PC-3 (cell line): ENCODE measurements around the gene PCAT7. TPM values are rescaled to one million over a fixed set of nuclear protein-coding genes. Genes with fewer than 3 reads are reported as not detected.

Source experiments
- ATAC-seq: fragments of 200-7000 bp; cut with Tn5 transposase; 2 replicates; pipeline ENCODE4 v1.9.1; 2020; ENCODE audit warnings: mild to moderate bottlenecking, moderate library complexity
- BruUV-seq: library from RNA; stranded (reverse); fragments of 400-500 nt; replicated peaks from 2 replicates; lab custom pipeline; 2021; lab: Mats Ljungman, UMichigan
- CTCF ChIA-PET: fragments of 300-600 bp; sonication (Branson Sonifier 250); formaldehyde crosslinking; loops from one replicate; lab custom pipeline; 2022; ENCODE audit warnings: antibody characterized with exemption; lab: Charles Lee
- POLR2A ChIA-PET: fragments of 300-600 bp; sonication (Branson Sonifier 250); formaldehyde crosslinking; loops from one replicate; lab custom pipeline; 2022; ENCODE audit warnings: antibody characterized with exemption; ENCODE audit not compliant: unreplicated experiment; lab: Charles Lee
- DNase-seq: peaks from one replicate; pipeline ENCODE4 v3.0.0-alpha.2; 2015
- H2AFZ ChIP-seq: fragments of 300-600 bp; sonication (generic); 2 replicates; pipeline ENCODE4 v1.6.0; 2016; ENCODE audit warnings: antibody characterized with exemption, low read length
- H3F3A ChIP-seq: fragments of 300-600 bp; sonication (generic); one replicate; pipeline ENCODE4 v1.6.0; 2017; ENCODE audit warnings: antibody characterized with exemption, low read length, control low read depth, mild to moderate bottlenecking; ENCODE audit not compliant: unreplicated experiment
- H3K27ac ChIP-seq: fragments of 300-600 bp; sonication (generic); 2 replicates; pipeline ENCODE4 v1.5.1; 2016; ENCODE audit warnings: mild to moderate bottlenecking, low read length
- H3K27me3 ChIP-seq: fragments of 300-600 bp; sonication (generic); 2 replicates; pipeline ENCODE4 v1.6.1; 2016; ENCODE audit warnings: low read length, mixed read lengths
- H3K36me3 ChIP-seq: fragments of 300-600 bp; sonication (generic); 2 replicates; pipeline ENCODE4 v1.6.1; 2016; ENCODE audit warnings: low read depth, mixed run types, low read length, mixed read lengths
- H3K4me1 ChIP-seq: fragments of 300-600 bp; sonication (generic); 2 replicates; pipeline ENCODE4 v1.5.1; 2016; ENCODE audit warnings: low read length; ENCODE audit not compliant: insufficient read depth
- H3K4me2 ChIP-seq: fragments of 300-600 bp; sonication (generic); 2 replicates; pipeline ENCODE4 v1.6.0; 2016; ENCODE audit warnings: low read length
- H3K4me3 ChIP-seq: fragments of 300-600 bp; sonication (generic); 2 replicates; pipeline ENCODE4 v1.5.1; 2016; ENCODE audit warnings: mild to moderate bottlenecking, low read length, mixed read lengths
- H3K79me2 ChIP-seq: fragments of 300-600 bp; sonication (generic); 2 replicates; pipeline ENCODE4 v1.6.1; 2017; ENCODE audit warnings: low read length, mixed read lengths
- H3K9ac ChIP-seq: fragments of 300-600 bp; sonication (generic); 2 replicates; pipeline ENCODE4 v1.6.0; 2016; ENCODE audit warnings: mild to moderate bottlenecking, low read length
- H3K9me2 ChIP-seq: fragments of 300-600 bp; sonication (generic); replicated peaks from 2 replicates; pipeline ENCODE4 v1.6.1; 2016; ENCODE audit warnings: mixed run types, low read length, mixed read lengths
- H3K9me3 ChIP-seq: fragments of 300-600 bp; sonication (generic); 2 replicates; pipeline ENCODE4 v1.6.1; 2016; ENCODE audit warnings: low read length, mixed read lengths
- H4K20me1 ChIP-seq: fragments of 300-600 bp; sonication (generic); 2 replicates; pipeline ENCODE4 v1.6.1; 2016; ENCODE audit warnings: low read length, mixed read lengths
- CTCF ChIP-seq: fragments of 300-600 bp; sonication (generic); conservative IDR thresholded peaks from 2 replicates; pipeline ENCODE4 v1.5.1; 2017; ENCODE audit warnings: antibody characterized with exemption, low read depth, mild to moderate bottlenecking, low read length
- EZH2 ChIP-seq: fragments of 300-600 bp; sonication (generic); IDR thresholded peaks from one replicate; pipeline ENCODE4 v1.6.1; 2017; ENCODE audit warnings: antibody characterized with exemption, mild to moderate bottlenecking, low read length; ENCODE audit not compliant: unreplicated experiment
- EZH2phosphoT487 ChIP-seq: fragments of 300-600 bp; sonication (generic); IDR thresholded peaks from 2 replicates; pipeline ENCODE4 v1.6.1; 2018; ENCODE audit warnings: mild to moderate bottlenecking, antibody characterized with exemption, low read length, borderline replicate concordance
- intact Hi-C: fragments of 100-400 bp; cut with micrococcal nuclease; formaldehyde crosslinking; loops from 2 replicates; pipeline ENCODE4 v1.9.0; 2023
- total RNA-seq: library from RNA; depleted of rRNA; stranded (reverse); fragments of >200 nt; gene quantifications from 2 replicates; pipeline ENCODE4 v1.2.3, GENCODE V29; 2014

Gene PCAT7
- total RNA-seq, 1 experiment from 2014 or later, result 1.9 TPM

DNA sequence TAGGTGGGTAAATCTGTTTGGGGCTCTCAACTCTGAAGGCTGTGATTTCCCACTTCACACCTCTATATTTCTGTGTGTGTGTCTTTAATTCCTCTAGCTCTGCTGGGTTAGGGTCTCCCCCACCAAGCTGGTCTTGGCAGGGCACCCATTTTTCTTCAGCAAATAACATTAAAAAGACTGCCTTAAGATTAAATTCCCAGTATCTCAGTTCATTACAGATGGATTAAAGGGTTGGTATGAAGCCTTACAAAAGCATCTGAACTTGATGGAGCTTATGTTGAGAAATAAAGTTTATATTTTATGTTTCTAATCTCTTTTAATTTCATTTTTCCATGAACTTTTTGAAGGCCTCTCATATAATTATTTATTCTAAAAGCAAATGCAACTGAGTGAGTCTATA is 11.7 kb downstream of the PCAT7 start:
- ATAC-seq, result no peak
- intact Hi-C loops, result no loop called here
- CTCF ChIA-PET, result no interaction called here

GRCh38 chr9:94567271-94567670 is 12.4 kb downstream of the PCAT7 start:
- ChIA-PET POLR2A (no interaction called here), CTCF (no interaction called here)
- no peaks in the 10 kb centered on the region for H3K9me3 ChIP-seq
- TF ChIP-seq EZH2, result no peak
- no peak for TF ChIP-seq EZH2phosphoT487
- TF ChIP-seq CTCF, result no peak
- no peak overlapping the region for H3K27ac ChIP-seq
- H3K4me1 ChIP-seq, result no peaks in the 10 kb centered on the region
- H3K36me3 ChIP-seq, result no peaks in the 10 kb centered on the region
- H3K4me2 ChIP-seq, result no peak overlapping the region
- no peaks in the 10 kb centered on the region for H3F3A ChIP-seq
- no peak overlapping the region for H3K4me3 ChIP-seq
- intact Hi-C loops, result no loop called here
- H3K27me3 ChIP-seq, result no peaks in the 10 kb centered on the region
- H3K9ac ChIP-seq, result no peak overlapping the region
- no peaks in the 10 kb centered on the region for H3K79me2 ChIP-seq
- BruUV-seq, result no TSS peak
- no peak for ATAC-seq
- no peaks in the 10 kb centered on the region for H3K9me2 ChIP-seq
- DNase-seq, result no peak
- no peaks in the 10 kb centered on the region for H4K20me1 ChIP-seq
- H2AFZ ChIP-seq, result no peak overlapping the region

More for the DNA sequence above, 11.7 kb downstream of the PCAT7 start:
- POLR2A ChIA-PET, result no interaction called here
- H3K9me3 ChIP-seq, result no peaks in the 10 kb centered on the region
- no peaks in the 10 kb centered on the region for H3K36me3 ChIP-seq
- H3K27me3 ChIP-seq, result no peaks in the 10 kb centered on the region
- H3F3A ChIP-seq, result no peaks in the 10 kb centered on the region
- no peak for TF ChIP-seq EZH2
- TF ChIP-seq CTCF, result no peak
- no peak for TF ChIP-seq EZH2phosphoT487
- no peak for DNase-seq
- no peaks in the 10 kb centered on the region for H3K4me1 ChIP-seq
- no TSS peak for BruUV-seq
- no peak overlapping the region for H3K4me3 ChIP-seq
- no peak overlapping the region for H2AFZ ChIP-seq
- no peak overlapping the region for H3K27ac ChIP-seq
- H3K9ac ChIP-seq, result no peak overlapping the region
- H3K9me2 ChIP-seq, result no peaks in the 10 kb centered on the region
- H4K20me1 ChIP-seq, result no peaks in the 10 kb centered on the region
- no peak overlapping the region for H3K4me2 ChIP-seq
- H3K79me2 ChIP-seq, result no peaks in the 10 kb centered on the region

DNA sequence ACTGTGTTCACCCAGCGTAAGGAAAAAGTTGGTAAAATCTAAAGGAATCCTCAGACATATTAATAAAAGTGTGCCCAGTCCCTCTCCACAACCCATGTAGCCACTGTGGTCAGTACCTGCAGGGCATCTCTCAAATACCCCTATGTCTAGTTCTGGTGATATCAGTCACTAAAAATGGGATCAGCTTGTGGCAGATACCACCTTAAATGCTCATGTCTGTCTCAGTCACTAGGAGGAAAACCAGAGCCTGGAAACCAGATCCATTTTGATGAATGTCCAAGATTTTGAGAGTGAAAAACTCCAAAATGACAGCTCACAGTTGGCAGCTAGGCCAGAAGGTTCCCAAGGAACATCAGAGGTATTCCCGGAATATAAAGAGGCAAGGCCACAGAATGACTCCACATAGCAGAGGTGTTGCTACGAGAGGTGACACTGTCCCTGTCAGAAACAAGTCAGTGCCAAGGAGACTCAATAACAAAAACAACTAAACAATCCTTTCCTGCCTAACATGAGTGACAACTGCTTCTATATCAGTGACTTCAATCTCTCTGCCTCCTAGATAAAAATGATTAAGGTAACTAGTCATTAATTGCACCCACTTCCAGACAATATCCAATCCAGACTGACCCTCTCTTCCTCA is 13.5 kb downstream of the PCAT7 start:
- intact Hi-C loops, result no loop called here
- H3K9me2 ChIP-seq, result no peaks in the 10 kb centered on the region
- H3K4me3 ChIP-seq, result no peak overlapping the region
- no peak overlapping the region for H3K9ac ChIP-seq
- no peaks in the 10 kb centered on the region for H3K27me3 ChIP-seq
- no peak overlapping the region for H3K27ac ChIP-seq
- H3K4me1 ChIP-seq, result no peaks in the 10 kb centered on the region
- no peak for TF ChIP-seq EZH2phosphoT487
- TF ChIP-seq CTCF, result no peak
- no peak for TF ChIP-seq EZH2
- DNase-seq (no peak), ATAC-seq (no peak)
- BruUV-seq, result no TSS peak
- H2AFZ ChIP-seq, result no peak overlapping the region
- POLR2A ChIA-PET, result no interaction called here
- no peaks in the 10 kb centered on the region for H3K36me3 ChIP-seq
- H3K9me3 ChIP-seq, result no peaks in the 10 kb centered on the region
- no peaks in the 10 kb centered on the region for H3K79me2 ChIP-seq
- no peak overlapping the region for H3K4me2 ChIP-seq
- H4K20me1 ChIP-seq, result no peaks in the 10 kb centered on the region
- CTCF ChIA-PET, result no interaction called here
- H3F3A ChIP-seq, result no peaks in the 10 kb centered on the region
